ENCODE data around the gene KIRREL1. TPM values are rescaled to one million over a fixed set of nuclear protein-coding genes. Genes with fewer than 3 reads are reported as not detected.

KIRREL1 gene
- polyA plus RNA-seq, 1 donor from 2014 or later, result 12.9 TPM

DNA sequence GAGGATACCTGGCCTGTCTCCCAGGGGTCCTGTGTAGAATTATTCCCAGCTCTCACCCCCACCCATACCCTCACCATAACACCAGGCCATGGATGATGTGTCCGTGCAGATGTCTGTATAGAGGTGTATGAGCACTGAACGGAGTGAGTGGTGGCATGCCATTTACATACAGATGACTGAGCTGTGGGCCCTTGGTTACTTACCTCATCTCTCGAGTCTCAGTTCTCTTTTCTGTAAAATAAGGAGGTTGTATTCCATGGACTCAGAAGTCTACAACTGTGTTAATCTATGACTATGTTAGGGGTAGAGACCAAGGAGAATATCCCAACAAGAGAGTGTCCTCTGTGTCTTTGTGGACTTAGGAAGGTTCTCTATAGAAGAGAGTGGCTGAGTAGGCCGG, 121.7 kb downstream of the KIRREL1 start:
- Histone ChIP-seq H3K4me3 (ENCODE audit: low read length) (no peak overlapping the region), H3K9me2 (ENCODE audit: insufficient read depth, low read length) (no peaks in the 10 kb centered on the region), H3K27ac (ENCODE audit: low read length) (no peak overlapping the region), H3F3A (ENCODE audit: insufficient read depth, low read length, poor library complexity, severe bottlenecking) (no peaks in the 10 kb centered on the region), H2AFZ (ENCODE audit: low read depth, low read length) (no peak overlapping the region), H3K79me2 (replicated peaks; ENCODE audit: insufficient read depth, low read length) (no peaks in the 10 kb centered on the region), H3K27me3 (ENCODE audit: insufficient read depth, low read depth, low read length) (no peaks in the 10 kb centered on the region), H3K4me2 (ENCODE audit: low read length) (no peak overlapping the region), H3K9me3 (ENCODE audit: low read length) (no peaks in the 10 kb centered on the region), H4K20me1 (ENCODE audit: insufficient read depth) (no peaks in the 10 kb centered on the region), H3K9ac (ENCODE audit: low read length) (no peak overlapping the region), H3K36me3 (ENCODE audit: insufficient read depth, low read length) (no peaks in the 10 kb centered on the region)
- TF ChIP-seq EZH2 (IDR thresholded peaks at IDR 0.05; ENCODE audit: borderline replicate concordance, insufficient read depth, low read length, poor library complexity, severe bottlenecking) (no peak), MXI1 (conservative IDR thresholded peaks at IDR 0.05; ENCODE audit: poor library complexity, severe bottlenecking) (no peak), RAD21 (conservative IDR thresholded peaks at IDR 0.05) (no peak)
- TF ChIP-seq, protein P1, sequence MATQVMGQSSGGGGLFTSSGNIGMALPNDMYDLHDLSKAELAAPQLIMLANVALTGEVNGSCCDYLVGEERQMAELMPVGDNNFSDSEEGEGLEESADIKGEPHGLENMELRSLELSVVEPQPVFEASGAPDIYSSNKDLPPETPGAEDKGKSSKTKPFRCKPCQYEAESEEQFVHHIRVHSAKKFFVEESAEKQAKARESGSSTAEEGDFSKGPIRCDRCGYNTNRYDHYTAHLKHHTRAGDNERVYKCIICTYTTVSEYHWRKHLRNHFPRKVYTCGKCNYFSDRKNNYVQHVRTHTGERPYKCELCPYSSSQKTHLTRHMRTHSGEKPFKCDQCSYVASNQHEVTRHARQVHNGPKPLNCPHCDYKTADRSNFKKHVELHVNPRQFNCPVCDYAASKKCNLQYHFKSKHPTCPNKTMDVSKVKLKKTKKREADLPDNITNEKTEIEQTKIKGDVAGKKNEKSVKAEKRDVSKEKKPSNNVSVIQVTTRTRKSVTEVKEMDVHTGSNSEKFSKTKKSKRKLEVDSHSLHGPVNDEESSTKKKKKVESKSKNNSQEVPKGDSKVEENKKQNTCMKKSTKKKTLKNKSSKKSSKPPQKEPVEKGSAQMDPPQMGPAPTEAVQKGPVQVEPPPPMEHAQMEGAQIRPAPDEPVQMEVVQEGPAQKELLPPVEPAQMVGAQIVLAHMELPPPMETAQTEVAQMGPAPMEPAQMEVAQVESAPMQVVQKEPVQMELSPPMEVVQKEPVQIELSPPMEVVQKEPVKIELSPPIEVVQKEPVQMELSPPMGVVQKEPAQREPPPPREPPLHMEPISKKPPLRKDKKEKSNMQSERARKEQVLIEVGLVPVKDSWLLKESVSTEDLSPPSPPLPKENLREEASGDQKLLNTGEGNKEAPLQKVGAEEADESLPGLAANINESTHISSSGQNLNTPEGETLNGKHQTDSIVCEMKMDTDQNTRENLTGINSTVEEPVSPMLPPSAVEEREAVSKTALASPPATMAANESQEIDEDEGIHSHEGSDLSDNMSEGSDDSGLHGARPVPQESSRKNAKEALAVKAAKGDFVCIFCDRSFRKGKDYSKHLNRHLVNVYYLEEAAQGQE (IDR thresholded peaks at IDR 0.05; ENCODE audit: borderline replicate concordance), result no peak

DNA sequence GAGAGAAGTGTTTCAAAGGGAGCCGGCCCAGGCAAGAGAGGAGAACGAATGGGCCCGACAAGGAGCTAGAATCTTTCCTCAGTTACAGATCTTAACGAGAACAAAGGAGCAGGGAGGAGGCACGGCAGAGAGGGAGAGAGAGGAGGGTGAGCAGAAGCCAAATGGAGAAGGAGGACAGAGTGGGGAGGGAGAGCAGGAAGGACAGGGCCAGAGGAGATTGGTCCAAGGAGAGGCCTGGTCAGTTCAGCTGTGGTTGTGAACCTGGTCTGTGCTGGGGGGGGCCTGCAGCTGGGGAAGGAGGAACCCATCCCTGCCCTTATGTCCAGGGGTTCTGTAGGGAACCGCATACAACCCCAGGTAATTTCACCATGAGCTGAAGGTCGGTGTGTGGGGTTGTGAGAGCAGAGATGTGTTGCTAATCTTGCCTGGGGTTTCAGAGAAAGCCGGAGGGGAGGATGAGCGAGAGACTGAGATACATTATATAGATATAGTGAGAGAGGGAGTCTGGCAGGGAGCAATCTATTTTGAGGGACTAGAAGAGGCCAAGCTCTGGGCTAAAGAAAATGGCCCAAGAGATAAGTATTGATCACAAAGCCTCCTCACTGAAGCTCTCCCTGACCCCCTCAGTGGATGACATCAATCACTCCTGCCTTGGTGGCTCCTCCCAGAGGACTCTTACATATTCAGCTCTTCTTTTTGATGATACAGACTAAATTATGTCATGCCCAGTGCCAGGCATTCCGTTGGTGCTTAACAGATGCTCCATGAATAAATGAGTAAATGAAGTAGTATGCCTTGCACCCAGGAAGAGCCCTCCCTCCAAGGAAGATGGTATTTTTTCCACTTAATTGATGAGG, 123.1 kb downstream of the KIRREL1 start:
- no peaks in the 10 kb centered on the region for H3K27me3 ChIP-seq (ENCODE audit: insufficient read depth, low read depth, low read length)
- no peaks in the 10 kb centered on the region for H3K9me3 ChIP-seq (ENCODE audit: low read length)
- H3K36me3 ChIP-seq (ENCODE audit: insufficient read depth, low read length), result no peaks in the 10 kb centered on the region
- no peak overlapping the region for H3K9ac ChIP-seq (ENCODE audit: low read length)
- H4K20me1 ChIP-seq (ENCODE audit: insufficient read depth), result no peaks in the 10 kb centered on the region
- no peaks in the 10 kb centered on the region for H3K9me2 ChIP-seq (ENCODE audit: insufficient read depth, low read length)
- H3K27ac ChIP-seq (ENCODE audit: low read length), result no peak overlapping the region
- H3F3A ChIP-seq (ENCODE audit: insufficient read depth, low read length, poor library complexity, severe bottlenecking), result no peaks in the 10 kb centered on the region
- H3K4me2 ChIP-seq (ENCODE audit: low read length), result no peak overlapping the region
- no peak overlapping the region for H2AFZ ChIP-seq (ENCODE audit: low read depth, low read length)
- TF ChIP-seq TAF1 (IDR thresholded peaks at IDR 0.05; ENCODE audit: low read depth), result no peak
- no peak for TF ChIP-seq EP300 (conservative IDR thresholded peaks at IDR 0.05; ENCODE audit: poor library complexity, severe bottlenecking)
- TF ChIP-seq, protein P2, sequence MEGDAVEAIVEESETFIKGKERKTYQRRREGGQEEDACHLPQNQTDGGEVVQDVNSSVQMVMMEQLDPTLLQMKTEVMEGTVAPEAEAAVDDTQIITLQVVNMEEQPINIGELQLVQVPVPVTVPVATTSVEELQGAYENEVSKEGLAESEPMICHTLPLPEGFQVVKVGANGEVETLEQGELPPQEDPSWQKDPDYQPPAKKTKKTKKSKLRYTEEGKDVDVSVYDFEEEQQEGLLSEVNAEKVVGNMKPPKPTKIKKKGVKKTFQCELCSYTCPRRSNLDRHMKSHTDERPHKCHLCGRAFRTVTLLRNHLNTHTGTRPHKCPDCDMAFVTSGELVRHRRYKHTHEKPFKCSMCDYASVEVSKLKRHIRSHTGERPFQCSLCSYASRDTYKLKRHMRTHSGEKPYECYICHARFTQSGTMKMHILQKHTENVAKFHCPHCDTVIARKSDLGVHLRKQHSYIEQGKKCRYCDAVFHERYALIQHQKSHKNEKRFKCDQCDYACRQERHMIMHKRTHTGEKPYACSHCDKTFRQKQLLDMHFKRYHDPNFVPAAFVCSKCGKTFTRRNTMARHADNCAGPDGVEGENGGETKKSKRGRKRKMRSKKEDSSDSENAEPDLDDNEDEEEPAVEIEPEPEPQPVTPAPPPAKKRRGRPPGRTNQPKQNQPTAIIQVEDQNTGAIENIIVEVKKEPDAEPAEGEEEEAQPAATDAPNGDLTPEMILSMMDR (IDR thresholded peaks at IDR 0.05; ENCODE audit: poor library complexity, severe bottlenecking), result no peak
- no peak for TF ChIP-seq EZH2 (IDR thresholded peaks at IDR 0.05; ENCODE audit: borderline replicate concordance, insufficient read depth, low read length, poor library complexity, severe bottlenecking)
- TF ChIP-seq, protein P1 (IDR thresholded peaks at IDR 0.05; ENCODE audit: borderline replicate concordance), result no peak
- no peak for TF ChIP-seq MXI1 (conservative IDR thresholded peaks at IDR 0.05; ENCODE audit: poor library complexity, severe bottlenecking)
- no peak for TF ChIP-seq POLR2AphosphoS5 (IDR thresholded peaks at IDR 0.05)
- TF ChIP-seq SMC3 (conservative IDR thresholded peaks at IDR 0.05; ENCODE audit: poor library complexity), result no peak
- no peak for TF ChIP-seq RAD21 (conservative IDR thresholded peaks at IDR 0.05)
- no peaks in the 10 kb centered on the region for H3K79me2 ChIP-seq (replicated peaks; ENCODE audit: insufficient read depth, low read length)
- H3K4me3 ChIP-seq (ENCODE audit: low read length), result no peak overlapping the region

Data from neural cell (in vitro differentiated cells).